HL-60 (cell line): Measurements from ENCODE around the gene DNAAF1.

Source experiments
- GABPA ChIP-seq: IDR thresholded peaks from 2 replicates; pipeline ENCODE4 v1.6.1; 2012; ENCODE audit warnings: low read depth
- POLR2AphosphoS5 ChIP-seq: IDR thresholded peaks from 2 replicates; pipeline ENCODE4 v1.6.1; 2012; ENCODE audit warnings: low read depth
- SPI1 ChIP-seq: IDR thresholded peaks from 2 replicates; pipeline ENCODE4 v1.6.1; 2012; ENCODE audit warnings: low read depth, mild to moderate bottlenecking, borderline replicate concordance
- TF ChIP-seq, protein P1 (sequence below): IDR thresholded peaks from one replicate; pipeline ENCODE4 v1.5.1; 2011; ENCODE audit warnings: low read length, control low read depth, inconsistent platforms; ENCODE audit not compliant: insufficient read depth
- TF ChIP-seq, protein P2 (sequence below): IDR thresholded peaks from 2 replicates; pipeline ENCODE4 v1.6.1; 2012; ENCODE audit warnings: low read depth; ENCODE audit not compliant: insufficient replicate concordance

GRCh38 chr16:84120023-84120422 is 25.1 kb upstream of the DNAAF1 start:
- TF ChIP-seq, protein P1, sequence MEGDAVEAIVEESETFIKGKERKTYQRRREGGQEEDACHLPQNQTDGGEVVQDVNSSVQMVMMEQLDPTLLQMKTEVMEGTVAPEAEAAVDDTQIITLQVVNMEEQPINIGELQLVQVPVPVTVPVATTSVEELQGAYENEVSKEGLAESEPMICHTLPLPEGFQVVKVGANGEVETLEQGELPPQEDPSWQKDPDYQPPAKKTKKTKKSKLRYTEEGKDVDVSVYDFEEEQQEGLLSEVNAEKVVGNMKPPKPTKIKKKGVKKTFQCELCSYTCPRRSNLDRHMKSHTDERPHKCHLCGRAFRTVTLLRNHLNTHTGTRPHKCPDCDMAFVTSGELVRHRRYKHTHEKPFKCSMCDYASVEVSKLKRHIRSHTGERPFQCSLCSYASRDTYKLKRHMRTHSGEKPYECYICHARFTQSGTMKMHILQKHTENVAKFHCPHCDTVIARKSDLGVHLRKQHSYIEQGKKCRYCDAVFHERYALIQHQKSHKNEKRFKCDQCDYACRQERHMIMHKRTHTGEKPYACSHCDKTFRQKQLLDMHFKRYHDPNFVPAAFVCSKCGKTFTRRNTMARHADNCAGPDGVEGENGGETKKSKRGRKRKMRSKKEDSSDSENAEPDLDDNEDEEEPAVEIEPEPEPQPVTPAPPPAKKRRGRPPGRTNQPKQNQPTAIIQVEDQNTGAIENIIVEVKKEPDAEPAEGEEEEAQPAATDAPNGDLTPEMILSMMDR, result no peak
- TF ChIP-seq POLR2AphosphoS5 (no peak), SPI1 (peak; percentile 47; the same call in 1 of the 2 replicates), GABPA (no peak)
- TF ChIP-seq, protein P2, sequence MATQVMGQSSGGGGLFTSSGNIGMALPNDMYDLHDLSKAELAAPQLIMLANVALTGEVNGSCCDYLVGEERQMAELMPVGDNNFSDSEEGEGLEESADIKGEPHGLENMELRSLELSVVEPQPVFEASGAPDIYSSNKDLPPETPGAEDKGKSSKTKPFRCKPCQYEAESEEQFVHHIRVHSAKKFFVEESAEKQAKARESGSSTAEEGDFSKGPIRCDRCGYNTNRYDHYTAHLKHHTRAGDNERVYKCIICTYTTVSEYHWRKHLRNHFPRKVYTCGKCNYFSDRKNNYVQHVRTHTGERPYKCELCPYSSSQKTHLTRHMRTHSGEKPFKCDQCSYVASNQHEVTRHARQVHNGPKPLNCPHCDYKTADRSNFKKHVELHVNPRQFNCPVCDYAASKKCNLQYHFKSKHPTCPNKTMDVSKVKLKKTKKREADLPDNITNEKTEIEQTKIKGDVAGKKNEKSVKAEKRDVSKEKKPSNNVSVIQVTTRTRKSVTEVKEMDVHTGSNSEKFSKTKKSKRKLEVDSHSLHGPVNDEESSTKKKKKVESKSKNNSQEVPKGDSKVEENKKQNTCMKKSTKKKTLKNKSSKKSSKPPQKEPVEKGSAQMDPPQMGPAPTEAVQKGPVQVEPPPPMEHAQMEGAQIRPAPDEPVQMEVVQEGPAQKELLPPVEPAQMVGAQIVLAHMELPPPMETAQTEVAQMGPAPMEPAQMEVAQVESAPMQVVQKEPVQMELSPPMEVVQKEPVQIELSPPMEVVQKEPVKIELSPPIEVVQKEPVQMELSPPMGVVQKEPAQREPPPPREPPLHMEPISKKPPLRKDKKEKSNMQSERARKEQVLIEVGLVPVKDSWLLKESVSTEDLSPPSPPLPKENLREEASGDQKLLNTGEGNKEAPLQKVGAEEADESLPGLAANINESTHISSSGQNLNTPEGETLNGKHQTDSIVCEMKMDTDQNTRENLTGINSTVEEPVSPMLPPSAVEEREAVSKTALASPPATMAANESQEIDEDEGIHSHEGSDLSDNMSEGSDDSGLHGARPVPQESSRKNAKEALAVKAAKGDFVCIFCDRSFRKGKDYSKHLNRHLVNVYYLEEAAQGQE, result no peak
